GM20000 (cell line): ENCODE data around the gene TP53I11.

ENCODE experiments used
- DNase-seq: peaks from one replicate; pipeline ENCODE4 v3.0.0; 2012; ENCODE audit warnings: low spot score
- TF ChIP-seq, protein P1 (sequence below): IDR thresholded peaks from 2 replicates; pipeline ENCODE4 v1.5.1; 2012; ENCODE audit warnings: mild to moderate bottlenecking, control low read depth; ENCODE audit errors: extremely low read depth, missing control alignments

The TP53I11 gene

DNA sequence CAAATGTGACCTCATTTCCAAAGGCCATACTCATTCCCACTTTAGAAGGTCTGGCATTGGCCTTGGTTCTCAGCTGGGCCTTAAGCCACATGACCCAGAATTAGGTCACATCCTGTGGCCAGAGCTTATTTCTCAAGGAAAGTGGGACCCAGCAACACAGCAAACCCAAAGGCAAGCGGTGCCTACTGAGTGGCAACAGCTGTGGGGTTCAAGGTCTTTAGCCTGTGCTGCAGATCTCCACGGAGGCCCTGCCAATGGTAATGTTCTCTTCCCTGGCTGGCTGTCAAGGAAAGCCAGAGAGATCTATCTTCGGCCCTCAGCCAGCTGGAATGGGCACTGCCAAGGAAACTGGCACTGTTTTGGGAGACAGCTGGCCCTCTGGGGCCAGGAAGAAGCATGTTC is 41.5 kb upstream of the TP53I11 start:
- DNase-seq: no peak
- TF ChIP-seq, protein P1, sequence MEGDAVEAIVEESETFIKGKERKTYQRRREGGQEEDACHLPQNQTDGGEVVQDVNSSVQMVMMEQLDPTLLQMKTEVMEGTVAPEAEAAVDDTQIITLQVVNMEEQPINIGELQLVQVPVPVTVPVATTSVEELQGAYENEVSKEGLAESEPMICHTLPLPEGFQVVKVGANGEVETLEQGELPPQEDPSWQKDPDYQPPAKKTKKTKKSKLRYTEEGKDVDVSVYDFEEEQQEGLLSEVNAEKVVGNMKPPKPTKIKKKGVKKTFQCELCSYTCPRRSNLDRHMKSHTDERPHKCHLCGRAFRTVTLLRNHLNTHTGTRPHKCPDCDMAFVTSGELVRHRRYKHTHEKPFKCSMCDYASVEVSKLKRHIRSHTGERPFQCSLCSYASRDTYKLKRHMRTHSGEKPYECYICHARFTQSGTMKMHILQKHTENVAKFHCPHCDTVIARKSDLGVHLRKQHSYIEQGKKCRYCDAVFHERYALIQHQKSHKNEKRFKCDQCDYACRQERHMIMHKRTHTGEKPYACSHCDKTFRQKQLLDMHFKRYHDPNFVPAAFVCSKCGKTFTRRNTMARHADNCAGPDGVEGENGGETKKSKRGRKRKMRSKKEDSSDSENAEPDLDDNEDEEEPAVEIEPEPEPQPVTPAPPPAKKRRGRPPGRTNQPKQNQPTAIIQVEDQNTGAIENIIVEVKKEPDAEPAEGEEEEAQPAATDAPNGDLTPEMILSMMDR: no peak

DNA sequence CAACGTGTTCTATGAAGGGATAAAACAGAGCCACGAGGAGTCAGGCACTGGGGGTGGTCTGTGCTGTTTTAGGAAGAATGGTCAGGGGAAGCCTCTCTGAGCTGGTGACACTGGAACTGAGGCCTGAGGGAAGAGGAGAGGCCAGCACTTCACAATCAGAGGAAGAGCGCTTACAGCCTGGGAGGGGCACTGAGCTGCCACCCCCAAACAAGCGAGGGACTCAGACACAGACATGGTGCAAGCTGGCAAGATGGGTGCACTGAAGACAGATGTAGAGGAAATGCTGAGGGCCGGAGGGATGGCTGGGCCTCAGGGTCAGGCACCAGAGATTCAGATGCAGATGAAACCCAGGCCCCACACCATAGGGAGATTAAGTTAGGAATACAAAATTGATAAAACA is 40.0 kb upstream of the TP53I11 start:
- no peak for DNase-seq
- TF ChIP-seq, protein P1: no peak

DNA sequence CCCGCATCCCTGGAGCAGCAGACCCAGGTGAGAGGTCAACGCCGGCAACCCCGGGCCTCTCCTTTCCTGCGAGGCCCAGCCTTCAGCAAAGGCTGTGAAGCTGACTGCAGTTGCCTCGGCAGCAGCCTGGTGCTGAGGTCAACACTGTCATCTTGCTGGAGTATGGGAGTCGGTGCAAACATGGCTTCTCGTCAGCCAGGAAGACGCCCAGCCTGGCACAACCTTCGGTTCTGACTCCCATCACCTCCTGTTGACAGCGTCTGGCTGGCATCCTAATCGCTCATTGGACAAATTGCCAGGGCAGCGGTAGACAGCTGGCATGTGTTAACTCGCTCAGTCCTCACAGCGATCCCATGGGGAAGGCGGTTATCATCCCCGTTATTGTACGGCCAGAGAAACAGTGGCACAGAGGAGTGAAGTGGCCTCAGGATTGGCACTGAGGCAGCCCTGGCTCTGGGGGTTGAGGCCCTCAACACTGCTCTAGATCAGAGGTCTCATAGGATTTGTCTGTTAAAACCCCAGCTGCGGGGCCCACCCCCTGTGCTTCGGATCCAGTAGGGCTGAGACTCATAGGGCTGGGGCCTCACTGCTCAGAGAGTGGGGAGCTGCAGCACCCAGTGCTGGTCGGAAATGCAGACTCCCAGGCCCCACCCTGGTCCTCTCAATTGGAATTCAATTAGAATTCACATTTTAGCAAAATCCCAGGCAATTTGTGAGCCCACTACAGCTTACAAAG is 39.3 kb upstream of the TP53I11 start:
- TF ChIP-seq, protein P1: no peak
- DNase-seq: no peak

DNA sequence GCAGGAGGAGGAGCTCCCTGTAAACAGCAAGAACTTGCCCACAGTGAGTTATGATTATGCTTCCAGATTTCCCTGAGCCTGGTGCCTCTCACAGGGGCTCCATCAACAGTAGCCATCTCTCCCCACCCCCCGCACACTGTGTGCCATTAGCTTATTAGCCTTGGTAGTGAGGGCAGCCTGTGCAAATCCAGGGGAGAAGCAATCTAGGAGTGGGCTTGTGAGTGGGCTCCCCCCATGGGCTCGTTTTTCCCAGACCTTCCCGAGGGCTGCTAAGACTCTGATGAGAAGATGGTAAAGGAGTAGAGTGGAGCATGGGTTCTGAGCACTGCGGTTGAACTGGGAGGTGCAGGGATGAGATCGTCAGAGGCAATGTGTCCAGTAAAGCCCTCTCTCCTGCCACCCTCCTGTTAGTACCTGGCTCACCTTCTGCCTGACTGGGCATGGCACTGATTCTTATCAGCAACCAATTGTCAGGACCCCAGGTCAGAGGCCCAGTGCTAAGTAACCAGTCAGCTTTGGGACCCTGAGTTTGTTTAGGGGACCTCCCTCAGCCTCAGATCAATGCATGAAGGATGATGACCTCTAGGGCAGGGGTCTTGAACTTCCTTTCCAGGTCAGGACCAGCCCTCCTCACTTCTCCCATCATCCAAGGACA is 38.4 kb upstream of the TP53I11 start:
- DNase-seq: no peak
- TF ChIP-seq, protein P1: no peak

DNA sequence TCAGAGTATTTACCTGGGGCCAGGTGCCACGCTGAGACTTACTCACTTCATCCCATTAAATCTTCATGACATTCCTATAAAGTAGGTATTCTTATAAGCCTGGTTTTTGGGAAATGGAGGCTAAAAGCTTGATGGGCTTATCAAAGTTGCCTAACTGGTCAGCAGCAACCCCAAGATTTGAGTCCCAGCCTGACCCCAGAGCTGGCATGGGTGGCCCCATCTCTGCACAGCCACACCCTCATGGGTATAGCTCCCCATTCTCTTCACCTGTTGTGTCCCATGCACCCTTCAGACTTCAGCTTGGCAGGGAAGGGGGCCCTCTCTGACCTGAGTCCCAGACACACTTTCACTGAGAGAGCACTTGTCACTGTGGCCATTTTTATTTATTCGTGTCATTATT is 37.4 kb upstream of the TP53I11 start:
- no peak for DNase-seq
- TF ChIP-seq, protein P1: no peak

DNA sequence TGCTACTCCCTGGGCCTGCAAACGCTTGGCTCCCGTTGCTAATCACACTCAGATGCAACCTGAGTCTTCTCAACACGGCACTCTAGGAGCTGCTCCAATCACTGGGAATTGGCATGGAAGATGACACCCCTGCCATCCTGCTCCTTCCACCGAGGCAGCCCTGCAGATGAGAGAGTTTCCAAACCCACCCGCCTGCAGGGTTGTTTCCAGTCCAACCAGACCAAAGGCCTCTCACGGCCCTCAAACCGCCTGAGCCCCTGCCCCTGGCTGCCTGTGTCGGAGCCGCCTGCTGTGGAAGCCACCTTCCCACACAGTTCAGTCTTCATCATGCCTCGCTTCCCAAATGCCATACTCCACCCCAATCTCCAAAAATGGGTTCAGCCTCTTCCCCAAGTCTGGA is 36.8 kb upstream of the TP53I11 start:
- TF ChIP-seq, protein P1: no peak
- DNase-seq: no peak

DNA sequence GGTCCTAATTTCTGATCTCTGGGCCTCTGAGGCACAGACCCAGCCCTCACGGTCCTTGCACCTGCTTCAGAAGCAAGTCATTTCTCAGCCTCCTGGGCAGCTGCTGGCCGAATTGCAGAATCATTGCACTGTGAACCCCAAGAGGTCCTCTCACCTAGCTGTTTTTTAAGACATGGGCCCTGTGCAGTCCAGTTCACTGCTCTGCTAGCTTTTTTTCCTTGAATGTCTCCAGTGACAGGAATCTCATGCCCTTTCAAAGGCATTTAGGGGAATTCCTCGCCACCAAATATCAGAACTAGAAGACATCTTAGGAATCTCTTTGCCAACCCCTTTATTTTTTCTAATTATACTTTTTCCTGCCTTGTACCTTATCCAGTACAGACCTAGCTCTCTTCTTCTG is 35.6 kb upstream of the TP53I11 start:
- DNase-seq: no peak
- TF ChIP-seq, protein P1: no peak
